MM.1S (cell line): Measurements from ENCODE around the gene ANO2.

Source experiments
- DNase-seq: peaks from one replicate; pipeline ENCODE4 v3.0.0-alpha.2; 2015
- H2AFZ ChIP-seq: fragments of 300-600 bp; sonication (generic); 2 replicates; pipeline ENCODE4 v1.6.0; 2016; ENCODE audit warnings: antibody characterized with exemption, low read length
- H3F3A ChIP-seq: fragments of 300-600 bp; sonication (generic); 2 replicates; pipeline ENCODE4 v1.6.1; 2016; ENCODE audit warnings: mild to moderate bottlenecking, antibody characterized with exemption, low read length, moderate library complexity, mixed read lengths; ENCODE audit not compliant: insufficient read depth
- H3K27ac ChIP-seq: fragments of 300-600 bp; sonication (generic); 2 replicates; pipeline ENCODE4 v1.5.1; 2016; ENCODE audit warnings: mild to moderate bottlenecking, low read length
- H3K27me3 ChIP-seq: fragments of 300-600 bp; sonication (generic); replicated peaks from 2 replicates; pipeline ENCODE4 v1.6.0; 2016; ENCODE audit warnings: low read length; ENCODE audit not compliant: insufficient read depth
- H3K36me3 ChIP-seq: fragments of 300-600 bp; sonication (generic); replicated peaks from 2 replicates; pipeline ENCODE4 v1.6.1; 2016; ENCODE audit warnings: mild to moderate bottlenecking, low read length, mixed read lengths; ENCODE audit not compliant: insufficient read depth
- H3K4me1 ChIP-seq: fragments of 300-600 bp; sonication (generic); 2 replicates; pipeline ENCODE4 v1.6.1; 2016; ENCODE audit warnings: low read length, mixed read lengths
- H3K4me2 ChIP-seq: fragments of 300-600 bp; sonication (generic); 2 replicates; pipeline ENCODE4 v1.6.0; 2016; ENCODE audit warnings: low read depth, low read length
- H3K4me3 ChIP-seq: fragments of 300-600 bp; sonication (generic); 2 replicates; pipeline ENCODE4 v1.5.1; 2016; ENCODE audit warnings: low read length, mixed read lengths
- H3K79me2 ChIP-seq: fragments of 300-600 bp; sonication (generic); 2 replicates; pipeline ENCODE4 v1.6.1; 2016; ENCODE audit warnings: mixed run types, low read length, mixed read lengths
- H3K9ac ChIP-seq: fragments of 300-600 bp; sonication (generic); 2 replicates; pipeline ENCODE4 v1.6.1; 2016; ENCODE audit warnings: low read length, mixed read lengths
- H3K9me2 ChIP-seq: fragments of 300-600 bp; sonication (generic); replicated peaks from 2 replicates; pipeline ENCODE4 v1.6.1; 2016; ENCODE audit warnings: mild to moderate bottlenecking, low read length, mixed read lengths; ENCODE audit not compliant: insufficient read depth
- H3K9me3 ChIP-seq: fragments of 300-600 bp; sonication (generic); replicated peaks from 2 replicates; pipeline ENCODE4 v1.6.1; 2016; ENCODE audit warnings: mild to moderate bottlenecking, low read length, mixed read lengths; ENCODE audit not compliant: insufficient read depth
- H4K20me1 ChIP-seq: fragments of 300-600 bp; sonication (generic); 2 replicates; pipeline ENCODE4 v1.6.1; 2016; ENCODE audit warnings: mild to moderate bottlenecking, low read length, moderate library complexity, mixed read lengths; ENCODE audit not compliant: insufficient read depth
- CTCF ChIP-seq: fragments of 300-600 bp; sonication (generic); IDR thresholded peaks from 2 replicates; pipeline ENCODE4 v1.5.1; 2016; ENCODE audit warnings: antibody characterized with exemption, low read length, mixed read lengths
- EZH2 ChIP-seq: fragments of 300-600 bp; sonication (generic); optimal IDR thresholded peaks from 2 replicates; pipeline ENCODE3; 2017; ENCODE audit warnings: low read depth, mild to moderate bottlenecking, antibody characterized with exemption, low read length, mixed read lengths
- EZH2phosphoT487 ChIP-seq: fragments of 300-600 bp; sonication (generic); IDR thresholded peaks from 2 replicates; pipeline ENCODE4 v1.6.1; 2018; ENCODE audit warnings: antibody characterized with exemption, low read length

Gene ANO2

GRCh38 chr12:5982106-5982505, 37.0 kb upstream of the ANO2 start:
- H3K4me2 ChIP-seq = no peak overlapping the region
- TF ChIP-seq EZH2 (no peak), CTCF (no peak), EZH2phosphoT487 (no peak)
- no peaks in the 10 kb centered on the region for H3K79me2 ChIP-seq
- no peak overlapping the region for H3K9ac ChIP-seq
- H3F3A ChIP-seq = no peaks in the 10 kb centered on the region
- H3K4me3 ChIP-seq = no peak overlapping the region
- no peaks in the 10 kb centered on the region for H3K9me2 ChIP-seq
- H3K27ac ChIP-seq = no peak overlapping the region
- no peaks in the 10 kb centered on the region for H3K9me3 ChIP-seq
- no peaks in the 10 kb centered on the region for H3K4me1 ChIP-seq
- no peak overlapping the region; the same call in 1 of the 2 replicates for H2AFZ ChIP-seq
- no peaks in the 10 kb centered on the region for H3K27me3 ChIP-seq
- H4K20me1 ChIP-seq = no peaks in the 10 kb centered on the region
- no peaks in the 10 kb centered on the region for H3K36me3 ChIP-seq
- DNase-seq = no peak

- no peak for TF ChIP-seq EZH2phosphoT487
- no peak for TF ChIP-seq EZH2
- TF ChIP-seq CTCF = no peak
- H3K4me2 ChIP-seq = no peak overlapping the region
- H3K36me3 ChIP-seq = no peaks in the 10 kb centered on the region
- no peak overlapping the region for H3K9ac ChIP-seq
- H3K4me1 ChIP-seq = no peaks in the 10 kb centered on the region
- no peaks in the 10 kb centered on the region for H3K9me3 ChIP-seq
- no peaks in the 10 kb centered on the region for H3F3A ChIP-seq
- no peaks in the 10 kb centered on the region for H4K20me1 ChIP-seq
- H3K27me3 ChIP-seq = no peaks in the 10 kb centered on the region
- no peak overlapping the region for H2AFZ ChIP-seq
- H3K27ac ChIP-seq = no peak overlapping the region
- no peak overlapping the region for H3K4me3 ChIP-seq
- no peaks in the 10 kb centered on the region for H3K79me2 ChIP-seq
- H3K9me2 ChIP-seq = no peaks in the 10 kb centered on the region
- no peak for DNase-seq
Observed at GRCh38 chr12:5977556-5977955, 32.5 kb upstream of the ANO2 start.

GRCh38 chr12:5976711-5977110, 31.7 kb upstream of the ANO2 start:
- TF ChIP-seq EZH2 (no peak), CTCF (no peak), EZH2phosphoT487 (no peak)
- Histone ChIP-seq H3K27ac (no peak overlapping the region), H3K4me2 (no peak overlapping the region), H4K20me1 (no peaks in the 10 kb centered on the region), H3K9ac (no peak overlapping the region), H3K4me3 (no peak overlapping the region), H3K4me1 (no peaks in the 10 kb centered on the region), H3K27me3 (no peaks in the 10 kb centered on the region), H3K36me3 (no peaks in the 10 kb centered on the region), H3K9me2 (no peaks in the 10 kb centered on the region), H3K79me2 (no peaks in the 10 kb centered on the region), H3F3A (no peaks in the 10 kb centered on the region), H3K9me3 (no peaks in the 10 kb centered on the region), H2AFZ (no peak overlapping the region)
- no peak for DNase-seq
